GM12878 (cell line): Measurements from ENCODE around the gene S1PR3. TPM values are rescaled to one million over a fixed set of nuclear protein-coding genes. Genes with fewer than 3 reads are reported as not detected.

Experiments used
- CEBPZ ChIP-seq: fragments of 150-350 bp; IDR thresholded peaks from 2 replicates; pipeline ENCODE4 v1.6.1; 2016; ENCODE audit warnings: low read depth, low read length
- E4F1 ChIP-seq: fragments of 450-650 bp; IDR thresholded peaks from 2 replicates; pipeline ENCODE4 v1.6.1; 2018; ENCODE audit warnings: borderline replicate concordance, mild to moderate bottlenecking; ENCODE audit not compliant: partially characterized antibody
- IKZF2 ChIP-seq, 2 experiments: fragments of 450-650 bp; IDR thresholded peaks; 2 replicates each; pipeline ENCODE4 v1.6.1; 2017; ENCODE audit warnings: mild to moderate bottlenecking in 2 of 2, moderate library complexity in 2 of 2
- NRF1 ChIP-seq: conservative IDR thresholded peaks from 2 replicates; pipeline ENCODE4 v1.6.1; 2011; ENCODE audit warnings: mild to moderate bottlenecking, low read depth, low read length, improper control_type of control experiment
- SMAD5 ChIP-seq: IDR thresholded peaks from 2 replicates; pipeline ENCODE4 v1.6.1; 2016; ENCODE audit warnings: antibody characterized with exemption, low read depth
- polyA plus RNA-seq, 11 experiments: library from polyadenylated mRNA; depleted of rRNA in 4 of 11; unstranded in 6 of 11; stranded (reverse) in 5 of 11; fragments of >200 nt; fragmentation: Nextera tagmentation in 4 of 11; fragmentation: Illumina TruSeq in 1 of 11; extraction: Ambion mirVana in 4 of 11; extraction: Trizol in 1 of 11; gene quantifications; 1 replicate in 1 of 11; 2 replicates in 10 of 11; pipeline versions ENCODE4 v1.2.1 to v1.2.3, GENCODE V29; 2011 to 2016; ENCODE audit warnings: inconsistent platforms in 2 of 11, missing spikeins in 2 of 11, low read depth in 1 of 11
- total RNA-seq, 4 experiments: library from RNA; depleted of rRNA in 3 of 4; stranded (reverse); fragments of >200 nt in 3 of 4; fragmentation: Illumina TruSeq in 1 of 4; extraction: Trizol in 1 of 4; gene quantifications; 2 replicates each; pipeline versions ENCODE4 v1.2.1 to v1.2.3, GENCODE V29; 2013 to 2021

Gene S1PR3
- total and polyA plus RNA-seq, 10 of the 15 experiments (the other 5 are each of a cell fraction or from before 2014, with no cell fraction given): 0.01 to 0.18 (median 0.01) TPM; not detected in 7

- TF ChIP-seq CEBPZ (no peak), SMAD5 (no peak), NRF1 (no peak), E4F1 (no peak), IKZF2 (IDR thresholded peaks at IDR 0.05) (no peak)
Observed at GRCh38 chr9:88945636-88946333, 45.5 kb upstream of the S1PR3 start (continued).
